Mucosa of descending colon (tissue), 3 donors: Measurements from ENCODE around the gene GGTA1. TPM values are rescaled to one million over a fixed set of nuclear protein-coding genes. Genes with fewer than 3 reads are reported as not detected.
A peak's percentile ranks its signal among the peaks of the same experiment; 100 is the strongest.

ENCODE experiments used
- ATAC-seq: fragments of 200-7000 bp; cut with Tn5 transposase; one replicate; pipeline ENCODE4 v1.9.1; 2020; ENCODE audit warnings: mild to moderate bottlenecking, moderate library complexity
- DNase-seq, 3 donors: peaks; one replicate each; pipeline ENCODE4 v3.0.0-alpha.2; 2020
- H3K36me3 ChIP-seq: fragments of 200-600 bp; one replicate; pipeline ENCODE4 v1.8.0; 2021; ENCODE audit warnings: low read depth, mild to moderate bottlenecking
- H3K4me1 ChIP-seq: fragments of 200-600 bp; one replicate; pipeline ENCODE4 v1.8.0; 2021; ENCODE audit warnings: low read depth, mild to moderate bottlenecking
- H3K4me3 ChIP-seq: fragments of 200-600 bp; one replicate; pipeline ENCODE4 v1.8.0; 2021; ENCODE audit warnings: mild to moderate bottlenecking
- H3K9me3 ChIP-seq: fragments of 200-600 bp; one replicate; pipeline ENCODE4 v1.8.0; 2021; ENCODE audit warnings: mild to moderate bottlenecking
- CTCF ChIP-seq: fragments of 200-600 bp; IDR thresholded peaks from one replicate; pipeline ENCODE4 v1.8.0; 2022; ENCODE audit warnings: antibody characterized with exemption, mild to moderate bottlenecking
- intact Hi-C, 2 donors: fragments of 100-400 bp; cut with DNase I in 1 of 2; cut with micrococcal nuclease in 1 of 2; formaldehyde crosslinking; loops; one replicate each; pipeline versions ENCODE4 v1.11.0 to v1.11.1; 2022; cut with DNase I, micrococcal nuclease
- total RNA-seq, 3 donors: library from RNA; stranded (reverse); fragmentation: NEBNext Ultra II Directional in 2 of 3; extraction: Animal tissue kit (Norgen Biotek cat#: 25700) in 2 of 3; gene quantifications; one replicate each; pipeline versions ENCODE4 v1.2.1 to v1.2.4, GENCODE V29; 2021 to 2023
- donor health status: DM: no; HTN: no; CAD: no; lungs with moderate emphysema.
- donor health status: DM: no; HTN: no; CAD: no.
- donor health status: DM: no; HTN: yes; CAD: no.

Gene GGTA1
- total RNA-seq, 3 donors from 2014 or later: 1.7 to 6.5 (median 3.2) TPM

- intact Hi-C loops: no loop called here
- Histone ChIP-seq H3K36me3 (no peaks in the 10 kb centered on the region), H3K4me1 (no peaks in the 10 kb centered on the region), H3K9me3 (no peaks in the 10 kb centered on the region), H3K4me3 (no peak overlapping the region)
- no peak for TF ChIP-seq CTCF
- DNase-seq (no peak), ATAC-seq (peak; percentile 19)
Observed at GRCh38 chr9:121486043-121486442, 13.6 kb downstream of the GGTA1 start.

DNA sequence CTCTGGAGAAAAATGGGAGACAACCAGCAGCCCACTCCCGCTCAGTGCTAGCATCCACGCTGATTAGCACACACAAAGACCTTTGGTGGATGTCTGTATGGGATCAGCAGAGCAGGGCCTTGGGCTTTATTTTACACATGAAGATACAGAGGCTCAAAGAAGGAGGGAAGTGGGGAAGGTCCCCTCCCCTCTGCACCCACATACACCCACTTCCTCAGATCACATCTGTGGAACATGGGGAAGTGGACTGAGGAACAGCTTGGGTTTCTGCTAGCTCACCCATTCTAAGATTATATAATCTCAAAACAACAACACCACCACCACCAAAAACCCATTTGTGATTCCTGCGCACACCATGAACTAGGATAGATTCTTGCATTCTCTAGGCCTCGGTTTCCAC lies 14.0 kb downstream of the GGTA1 start:
- ATAC-seq (peak; percentile 69), DNase-seq (peak in 1 of 3 donors; percentile 21)
- no peaks in the 10 kb centered on the region for H3K4me1 ChIP-seq
- TF ChIP-seq CTCF: no peak
- H3K9me3 ChIP-seq: no peaks in the 10 kb centered on the region
- H3K4me3 ChIP-seq: no peak overlapping the region
- intact Hi-C loops: no loop called here
- no peaks in the 10 kb centered on the region for H3K36me3 ChIP-seq

DNA sequence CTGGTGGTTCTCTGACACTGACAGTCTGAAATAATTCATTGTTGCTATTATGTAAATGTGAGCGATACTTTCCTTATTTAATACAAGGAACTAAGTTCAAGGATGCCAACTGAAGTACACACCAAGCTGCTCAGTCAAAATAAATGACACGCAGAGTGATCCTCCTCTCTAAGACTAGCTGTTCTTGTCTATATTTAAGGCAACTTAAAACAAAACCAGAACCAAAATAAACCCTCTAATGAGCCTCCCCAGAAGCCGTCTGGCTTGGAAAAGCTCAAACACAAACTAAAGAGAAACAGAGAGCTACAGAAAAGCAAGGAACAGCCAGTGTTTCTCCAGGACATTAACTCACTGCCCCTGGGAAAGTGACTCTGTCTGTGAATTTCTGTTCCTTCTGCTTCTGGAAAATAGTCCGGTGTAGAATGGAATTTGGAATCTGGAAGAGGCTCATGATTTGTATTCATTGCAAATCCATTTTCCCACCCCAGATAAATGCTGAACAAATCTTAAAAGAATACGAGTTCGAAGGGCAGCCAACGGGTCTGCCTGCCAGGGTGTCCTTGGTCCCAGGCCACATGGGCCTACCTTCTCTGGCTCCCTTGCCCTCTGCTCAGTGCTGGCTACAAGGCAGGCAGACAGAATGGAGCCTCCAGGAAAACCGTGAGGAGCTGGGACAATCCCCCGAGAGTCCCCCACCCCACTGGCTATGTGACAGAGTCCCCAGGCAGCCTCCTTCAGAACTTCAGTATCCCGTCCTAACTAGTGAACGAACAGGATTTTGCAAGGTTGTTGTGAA lies 14.8 kb downstream of the GGTA1 start:
- H3K4me3 ChIP-seq: no peak overlapping the region
- ATAC-seq (no peak), DNase-seq (no peak)
- no peaks in the 10 kb centered on the region for H3K4me1 ChIP-seq
- no peak for TF ChIP-seq CTCF
- H3K36me3 ChIP-seq: no peaks in the 10 kb centered on the region
- intact Hi-C loops: no loop called here
- no peaks in the 10 kb centered on the region for H3K9me3 ChIP-seq

DNA sequence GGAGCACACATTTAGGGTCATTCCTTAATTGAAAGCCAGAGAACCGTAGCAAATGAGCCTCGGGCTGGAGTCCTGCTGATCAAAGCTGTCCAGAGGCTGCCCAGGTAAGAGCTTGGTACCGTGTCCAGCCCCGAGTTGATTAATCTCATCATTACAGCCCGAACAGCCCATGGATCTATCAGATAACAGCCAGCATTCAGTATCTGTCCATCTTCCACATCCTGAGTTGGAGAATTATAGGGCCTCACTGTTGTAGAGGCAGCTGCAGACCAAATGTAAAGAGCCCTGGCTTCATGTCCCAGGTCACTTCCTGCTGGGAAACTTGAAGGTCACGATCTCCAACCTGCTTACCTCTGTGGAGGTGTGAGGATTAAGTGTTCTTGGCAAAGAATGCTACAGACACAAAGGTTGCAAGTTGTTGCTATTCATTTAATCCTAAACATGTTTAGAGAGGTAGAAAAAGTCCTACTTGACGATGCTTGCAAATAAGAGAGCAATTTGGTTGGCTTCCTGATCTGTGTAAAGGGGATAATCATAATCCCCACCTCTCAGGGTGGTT lies 16.1 kb downstream of the GGTA1 start:
- Histone ChIP-seq H3K4me3 (no peak overlapping the region), H3K9me3 (no peaks in the 10 kb centered on the region), H3K4me1 (no peaks in the 10 kb centered on the region), H3K36me3 (no peaks in the 10 kb centered on the region)
- intact Hi-C loops: no loop called here
- TF ChIP-seq CTCF: no peak
- ATAC-seq (no peak), DNase-seq (no peak)

GRCh38 chr9:121483049-121483448 lies 16.6 kb downstream of the GGTA1 start:
- no peaks in the 10 kb centered on the region for H3K4me1 ChIP-seq
- H3K36me3 ChIP-seq: no peaks in the 10 kb centered on the region
- H3K9me3 ChIP-seq: no peaks in the 10 kb centered on the region
- no peak for ATAC-seq
- no peak for TF ChIP-seq CTCF
- no peak for DNase-seq
- intact Hi-C loops: no loop called here
- H3K4me3 ChIP-seq: no peak overlapping the region
